Stimulated activated naive CD4-positive, alpha-beta T cell treated with Interleukin-2 at 50 U/mL for 16 hours (primary cell): Measurements from ENCODE around the gene CRX.
"Not testable (repeated sequence)": the region's sequence is repeated elsewhere in the genome, so short reads cannot be mapped to it uniquely, and the experiment has no call there.

Experiments
- DNase-seq: peaks from one replicate; lab custom pipeline; 2025; lab: John Stamatoyannopoulos, UW

CRX gene

DNA sequence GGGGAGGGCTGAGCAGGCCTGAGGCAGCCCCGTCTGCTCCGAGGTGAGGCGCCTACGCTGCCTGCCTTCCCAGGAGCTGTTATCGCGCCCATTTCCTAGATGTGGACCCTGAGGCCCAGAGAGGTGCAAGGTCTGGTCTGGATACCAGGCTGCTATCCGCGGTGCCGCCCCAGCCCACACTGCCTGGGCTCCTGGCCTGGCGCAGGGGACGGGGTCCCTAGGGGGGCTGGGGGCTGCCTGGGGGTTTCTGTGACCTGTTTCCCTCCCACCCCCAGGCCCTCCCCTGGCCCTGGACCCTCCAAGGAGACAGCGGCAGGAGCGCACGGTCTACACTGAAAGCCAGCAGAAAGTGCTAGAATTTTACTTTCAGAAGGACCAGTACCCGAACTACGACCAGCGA, 38.1 kb downstream of the CRX start:
- DNase-seq, result not testable (repeated sequence)

- DNase-seq, result no peak
Measured at GRCh38 chr19:47860602-47861297, 39.0 kb downstream of the CRX start.

DNA sequence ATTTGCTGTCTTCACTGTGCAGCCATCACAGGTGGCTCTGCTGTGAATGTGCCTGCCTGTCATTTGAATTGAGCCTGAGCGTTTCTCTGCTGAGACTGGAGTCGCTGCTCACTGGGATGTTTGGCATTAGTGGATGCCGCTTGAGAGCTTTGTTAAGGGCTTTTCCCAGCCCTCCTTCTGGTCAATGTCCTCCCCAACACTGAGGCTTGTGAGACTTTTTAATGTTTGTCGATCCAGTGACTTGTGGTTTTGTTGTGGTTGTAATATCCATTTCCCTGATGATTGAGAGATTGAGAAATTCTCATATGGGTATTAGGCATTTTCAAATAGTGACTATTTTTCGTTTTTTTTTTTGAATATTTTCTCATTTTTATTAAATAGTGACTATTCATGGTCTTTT, 39.9 kb downstream of the CRX start:
- DNase-seq, result no peak

DNA sequence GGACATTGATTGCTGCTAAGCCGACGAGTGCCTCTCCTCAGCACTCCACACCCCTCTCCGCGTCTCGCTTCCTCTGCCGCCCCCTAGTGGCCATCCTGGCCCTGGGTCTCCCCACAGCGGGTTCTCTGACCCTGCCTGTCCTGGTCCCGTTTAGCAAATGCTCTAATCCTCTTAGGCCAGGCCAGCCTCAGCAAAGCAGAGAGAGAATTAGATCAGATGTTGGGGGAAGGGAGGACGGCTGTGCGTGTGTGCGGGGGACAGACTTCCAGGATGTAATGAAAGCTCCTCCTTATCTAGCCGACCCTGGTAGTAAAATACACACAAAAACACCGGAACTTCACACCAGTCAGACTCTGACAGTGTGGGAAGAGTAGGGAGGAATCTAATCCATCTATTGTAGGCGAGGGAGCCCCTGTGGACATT, 41.8 kb downstream of the CRX start:
- DNase-seq, result peak; percentile 77

GRCh38 chr19:47865166-47865565, 43.4 kb downstream of the CRX start:
- no peak for DNase-seq

DNA sequence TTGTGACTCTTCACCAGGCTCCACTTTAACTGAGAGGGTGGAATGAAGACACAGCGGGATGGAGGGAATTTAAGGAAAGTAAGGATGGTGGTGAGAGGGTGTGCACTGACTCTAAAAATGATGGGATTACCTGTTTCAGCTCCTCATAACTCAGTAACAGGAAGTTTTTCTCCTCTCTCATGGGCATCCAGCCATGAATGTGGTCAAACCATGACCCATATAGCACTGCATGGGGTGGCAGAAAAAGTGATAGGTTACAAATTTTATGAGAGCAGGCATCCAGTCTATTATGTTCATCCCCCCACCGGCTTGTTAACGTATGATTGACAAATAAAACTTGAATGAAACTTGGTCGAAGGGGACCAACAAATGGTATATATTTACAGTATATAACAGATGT, 57.2 kb downstream of the CRX start:
- DNase-seq, result no peak

DNA sequence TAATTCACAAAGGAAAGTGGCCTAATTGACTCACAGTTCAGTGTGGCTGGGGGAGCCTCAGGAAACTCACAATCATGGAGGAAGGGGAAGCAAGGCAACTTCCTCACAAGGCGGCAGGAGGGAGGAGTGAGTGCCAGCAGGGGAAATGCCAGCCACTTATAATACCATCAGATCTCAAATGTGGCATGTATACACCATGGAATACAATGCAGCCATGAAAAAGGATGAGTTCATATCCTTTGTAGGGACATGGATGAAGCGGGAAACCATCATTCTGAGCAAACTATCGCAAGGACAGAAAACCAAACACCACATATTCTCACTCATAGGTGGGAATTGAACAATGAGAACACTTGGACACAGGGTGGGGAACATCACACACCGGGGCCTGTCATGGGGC, 57.6 kb downstream of the CRX start:
- not testable (repeated sequence) for DNase-seq

DNA sequence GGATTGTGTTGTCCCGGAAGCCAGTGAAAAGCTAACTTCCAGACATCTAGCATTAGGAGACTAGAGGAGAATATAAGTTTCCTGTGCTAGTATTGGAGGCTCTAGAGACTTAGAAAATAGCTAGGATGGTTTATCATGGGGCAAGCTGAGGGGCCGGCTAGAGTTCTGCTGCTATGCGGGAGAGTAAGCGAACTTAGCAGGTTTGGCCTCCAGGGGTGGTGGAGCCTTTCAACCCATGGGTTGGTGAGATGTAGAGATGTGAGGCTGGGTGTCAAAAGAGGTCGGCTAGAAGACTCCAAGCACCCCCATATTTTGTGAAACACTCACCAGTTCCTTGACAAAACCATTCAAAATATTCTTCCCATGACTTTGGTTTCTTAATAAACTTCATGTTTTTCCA, 60.0 kb downstream of the CRX start:
- DNase-seq, result no peak

DNA sequence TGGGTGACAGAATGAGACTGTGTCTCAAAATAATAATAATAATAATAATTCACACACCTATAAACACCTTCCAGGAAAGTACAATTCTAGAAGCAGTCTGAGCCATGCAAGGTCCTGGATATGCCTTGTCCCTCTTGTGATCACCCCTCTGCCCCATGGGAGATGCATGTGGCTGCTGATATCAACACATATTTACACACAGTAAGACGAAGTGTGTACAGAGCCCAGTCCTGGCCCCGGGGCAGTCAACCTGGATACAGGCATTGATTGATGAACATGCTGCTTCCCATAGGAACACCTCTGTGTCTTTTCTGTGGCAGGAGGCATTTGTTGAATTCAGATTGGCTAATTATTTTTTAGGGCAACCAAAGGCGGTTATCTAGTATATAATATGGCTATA, 61.2 kb downstream of the CRX start:
- DNase-seq, result no peak

GRCh38 chr19:47885067-47885463, 63.3 kb downstream of the CRX start:
- DNase-seq, result no peak

DNA sequence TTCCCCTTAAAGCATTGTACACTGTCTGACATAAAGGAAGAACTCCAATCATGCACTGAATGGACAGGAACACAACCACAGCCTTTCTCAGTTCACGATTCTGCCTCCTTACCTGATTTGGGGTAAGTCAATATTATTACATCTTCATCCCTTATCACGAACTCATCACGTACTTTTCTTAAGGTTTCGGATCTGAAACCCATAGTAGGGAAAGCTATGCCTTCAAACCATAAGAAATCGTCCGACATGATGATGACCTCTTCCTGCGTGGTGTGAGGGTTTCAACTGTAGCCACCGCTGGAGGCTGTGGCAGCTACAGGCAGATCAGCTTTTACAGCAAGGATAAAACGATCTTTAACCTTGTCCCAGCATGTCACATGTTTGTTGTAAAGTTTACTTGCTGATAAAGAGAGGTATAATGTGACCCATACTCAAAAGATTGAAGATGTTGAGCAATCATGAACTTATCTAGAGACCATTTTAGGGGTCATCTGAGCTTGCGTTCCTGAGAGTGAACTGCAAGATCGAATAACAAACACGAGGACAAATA, 64.3 kb downstream of the CRX start, which contains the start of gene SULT2A1:
SULT2A1 (minus strand) TSS at position 306 of the 550 bp plus-strand sequence; CDS start at position 248, 58 bp downstream.
- no peak for DNase-seq

DNA sequence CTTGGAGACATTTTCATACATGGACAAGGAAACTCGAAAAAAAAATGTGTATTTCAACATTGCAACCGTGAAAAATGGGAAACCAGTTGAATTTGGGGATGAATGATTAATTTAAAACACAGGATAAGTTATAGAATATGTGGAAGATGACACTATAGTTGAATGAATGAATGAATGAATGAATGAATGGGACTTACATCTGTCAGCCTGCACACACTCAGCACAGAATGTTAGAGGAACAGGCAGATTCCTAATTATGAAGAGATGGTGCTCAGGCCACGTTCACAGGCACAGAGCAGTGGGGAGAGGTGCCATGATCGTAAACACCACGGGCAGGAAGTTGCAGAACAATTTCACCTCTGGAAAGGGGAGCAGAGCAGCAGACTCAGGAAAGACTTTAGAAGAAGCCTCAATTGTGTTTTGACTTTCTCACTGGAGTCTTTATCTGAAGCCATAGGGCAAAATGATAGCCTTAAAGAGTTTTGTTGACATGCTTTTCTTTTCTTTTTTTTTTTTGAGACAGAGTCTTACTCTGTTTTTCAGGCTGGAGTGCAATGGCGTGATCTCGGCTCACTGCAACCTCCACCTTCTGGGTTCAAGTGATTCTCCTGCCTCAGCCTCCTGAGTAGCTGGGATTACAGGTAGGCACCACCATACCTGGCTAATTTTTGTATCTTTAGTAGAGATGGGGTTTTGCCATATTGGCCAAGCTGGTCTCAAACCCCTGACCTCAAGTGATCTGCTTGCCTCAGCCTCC, 69.3 kb downstream of the CRX start:
- DNase-seq, result no peak

DNA sequence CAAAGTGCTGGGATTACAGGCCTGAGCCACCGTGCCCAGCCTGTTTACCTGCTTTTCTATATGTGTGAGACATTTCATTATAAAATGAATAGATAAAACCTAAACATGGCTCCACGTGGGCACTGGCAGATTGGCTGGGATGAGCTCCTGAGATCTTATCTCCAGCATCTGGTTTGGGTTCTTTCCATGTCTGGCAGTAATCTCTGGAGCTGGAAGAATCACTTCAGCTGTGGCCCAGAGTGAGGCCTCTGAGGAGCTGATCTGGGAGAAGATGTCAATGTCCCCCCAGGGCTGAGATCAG, 69.8 kb downstream of the CRX start:
- no peak for DNase-seq

DNA sequence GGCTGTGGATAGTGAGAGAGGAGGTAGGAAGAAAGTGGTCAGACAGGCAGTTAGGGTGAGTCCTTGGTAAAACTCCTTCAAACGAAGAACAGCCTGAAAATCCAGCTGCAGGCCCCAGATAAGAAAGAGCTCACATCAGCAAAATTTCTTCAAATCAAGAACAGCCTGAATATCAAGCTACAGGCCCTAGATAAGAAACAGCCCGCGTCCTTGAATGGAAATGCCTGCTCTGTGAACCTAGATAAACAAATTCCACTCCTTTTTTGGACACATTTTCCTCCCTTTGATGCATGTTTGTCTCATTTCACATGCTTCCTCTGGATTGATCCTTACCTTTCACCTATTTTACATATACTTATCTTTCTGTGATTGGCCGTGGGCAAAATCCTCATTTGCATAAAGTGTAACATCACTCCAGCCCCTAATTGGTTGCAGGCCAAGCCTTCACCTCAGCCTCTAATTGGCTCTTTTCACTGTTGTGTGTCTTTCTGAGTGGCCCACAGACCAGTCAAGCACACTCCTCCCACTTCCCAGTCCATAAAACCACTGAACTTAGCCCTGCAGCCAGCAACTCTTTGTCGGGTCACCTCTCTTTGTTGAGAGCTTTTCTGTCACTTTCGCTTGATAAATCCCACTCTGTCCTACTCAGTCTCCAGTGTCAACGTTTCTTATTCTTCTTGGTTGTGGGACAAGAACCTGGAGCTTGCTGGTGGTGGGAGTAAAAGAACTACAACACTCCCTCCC, 70.4 kb downstream of the CRX start:
- no peak for DNase-seq
